ENCODE data around the gene ADAP1.

DNA sequence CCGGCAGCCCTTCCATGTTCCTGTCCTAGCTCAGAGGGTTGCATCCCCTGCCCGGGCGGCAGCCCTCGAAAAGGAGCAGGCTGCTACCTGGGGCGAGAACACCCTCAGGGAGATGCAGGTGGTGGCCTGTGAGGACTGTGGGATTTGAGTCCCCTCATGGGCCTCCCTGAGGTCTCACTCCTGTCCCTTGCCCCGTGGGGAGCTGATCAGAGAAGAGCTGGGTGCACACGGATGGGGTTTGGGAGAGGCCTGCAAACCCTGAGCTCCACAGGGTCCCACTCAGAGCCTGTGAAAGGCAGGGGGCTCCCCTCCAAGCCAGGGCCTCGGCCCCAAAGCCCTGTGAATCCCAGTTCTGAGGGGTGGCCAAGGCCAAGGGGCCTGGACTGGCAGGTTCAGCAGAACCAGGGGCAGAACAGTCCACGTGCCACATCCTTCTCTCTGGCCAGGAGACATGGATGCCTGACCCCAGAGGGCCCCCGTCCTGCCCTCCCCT is 28.1 kb upstream of the ADAP1 start:
- TF ChIP-seq, protein P1, sequence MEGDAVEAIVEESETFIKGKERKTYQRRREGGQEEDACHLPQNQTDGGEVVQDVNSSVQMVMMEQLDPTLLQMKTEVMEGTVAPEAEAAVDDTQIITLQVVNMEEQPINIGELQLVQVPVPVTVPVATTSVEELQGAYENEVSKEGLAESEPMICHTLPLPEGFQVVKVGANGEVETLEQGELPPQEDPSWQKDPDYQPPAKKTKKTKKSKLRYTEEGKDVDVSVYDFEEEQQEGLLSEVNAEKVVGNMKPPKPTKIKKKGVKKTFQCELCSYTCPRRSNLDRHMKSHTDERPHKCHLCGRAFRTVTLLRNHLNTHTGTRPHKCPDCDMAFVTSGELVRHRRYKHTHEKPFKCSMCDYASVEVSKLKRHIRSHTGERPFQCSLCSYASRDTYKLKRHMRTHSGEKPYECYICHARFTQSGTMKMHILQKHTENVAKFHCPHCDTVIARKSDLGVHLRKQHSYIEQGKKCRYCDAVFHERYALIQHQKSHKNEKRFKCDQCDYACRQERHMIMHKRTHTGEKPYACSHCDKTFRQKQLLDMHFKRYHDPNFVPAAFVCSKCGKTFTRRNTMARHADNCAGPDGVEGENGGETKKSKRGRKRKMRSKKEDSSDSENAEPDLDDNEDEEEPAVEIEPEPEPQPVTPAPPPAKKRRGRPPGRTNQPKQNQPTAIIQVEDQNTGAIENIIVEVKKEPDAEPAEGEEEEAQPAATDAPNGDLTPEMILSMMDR (IDR thresholded peaks at IDR 0.05): no peak
- TF ChIP-seq POLR2A (IDR thresholded peaks at IDR 0.05): no peak
